Stomach (tissue), 9 donors: ENCODE results near the gene WRAP53. TPM values are rescaled to one million over a fixed set of nuclear protein-coding genes. Genes with fewer than 3 reads are reported as not detected.

Source experiments
- DNase-seq, 2 donors: peaks; one replicate each; pipeline versions ENCODE4 v3.0.0 to v3.0.0-alpha.2; 2013 to 2019
- H3K27ac ChIP-seq, 5 donors: fragments of 200-600 bp in 4 of 5; sonication (generic) in 4 of 5; one replicate each; pipeline ENCODE4 v1.5.1; 2013 to 2019; ENCODE audit warnings: mild to moderate bottlenecking in 1 of 5, moderate library complexity in 1 of 5
- H3K27me3 ChIP-seq, 3 donors: fragments of 200-600 bp; sonication (generic); one replicate each; pipeline ENCODE4 v1.5.1; 2017 to 2019; ENCODE audit warnings: mixed run types in 1 of 3
- H3K36me3 ChIP-seq, 4 donors: fragments of 200-600 bp; sonication (generic); 1 replicate in 3 of 4; 2 replicates in 1 of 4; pipeline ENCODE4 v1.5.1; 2016 to 2019
- H3K4me1 ChIP-seq, 4 donors: fragments of 200-600 bp; sonication (generic); one replicate each; pipeline ENCODE4 v1.5.1; 2016 to 2019
- H3K4me3 ChIP-seq, 4 donors: fragments of 200-600 bp; sonication (generic) in 3 of 4; one replicate each; pipeline ENCODE4 v1.5.1; 2016 to 2019; ENCODE audit warnings: mild to moderate bottlenecking in 1 of 4
- H3K9me3 ChIP-seq, 4 donors: fragments of 200-600 bp; sonication (generic); one replicate each; pipeline ENCODE4 v1.5.1; 2016 to 2019
- CTCF ChIP-seq, 7 experiments: fragments of 450-650 bp in 4 of 7; fragments of 200-600 bp in 3 of 7; sonication (generic) in 3 of 7; IDR thresholded peaks; one replicate each; pipeline ENCODE4 v1.5.1; 2016 to 2019; ENCODE audit warnings: antibody characterized with exemption in 7 of 7, control low read depth in 2 of 7, mild to moderate bottlenecking in 1 of 7
- EP300 ChIP-seq: sonication (generic); formaldehyde crosslinking; IDR thresholded peaks from one replicate; pipeline ENCODE4 v1.6.1; 2017; ENCODE audit warnings: antibody characterized with exemption
- POLR2A ChIP-seq, 4 donors: fragments of 450-650 bp; IDR thresholded peaks; one replicate each; pipeline ENCODE4 v1.6.1; 2016; ENCODE audit warnings: antibody characterized with exemption in 4 of 4, control low read depth in 2 of 4, mild to moderate bottlenecking in 1 of 4, moderate library complexity in 1 of 4
- POLR2AphosphoS5 ChIP-seq, 3 donors: sonication (generic); formaldehyde crosslinking; IDR thresholded peaks; one replicate each; pipeline ENCODE4 v1.6.1; 2016; ENCODE audit warnings: antibody characterized with exemption in 3 of 3
- WGBS, 5 donors: extraction: QIAGEN DNeasy Blood & Tissue Kit in 3 of 5; methylation state at CpG; one replicate each; pipeline versions ENCODE4 v1.1.5 to v1.1.7; 2013 to 2018; 5-methylcytosine and 5-hydroxymethylcytosine counted together
- intact Hi-C: fragments of 100-400 bp; cut with DNase I; formaldehyde crosslinking; loops from one replicate; pipeline ENCODE4 v1.15.1; 2023; ENCODE audit warnings: low total_unique reads
- polyA plus RNA-seq, 3 donors: library from polyadenylated mRNA; stranded (reverse); fragments of 200-250 nt; gene quantifications; one replicate each; pipeline ENCODE4 v1.2.3, GENCODE V29; 2013
- total RNA-seq, 5 donors: library from RNA; depleted of rRNA; stranded (reverse); fragments of >200 nt; gene quantifications; one replicate each; pipeline versions ENCODE4 v1.1.0 to v1.2.3, GENCODE V29; 2014 to 2016
- donor health status: healthy with polysubstance abuse.
- donor health status: Bipolar disorder and iron deficiency.
- donor health status: healthy.

The WRAP53 gene
- total and polyA plus RNA-seq, 8 donors, result 1.8 to 12.6 (median 3.8) TPM

DNA sequence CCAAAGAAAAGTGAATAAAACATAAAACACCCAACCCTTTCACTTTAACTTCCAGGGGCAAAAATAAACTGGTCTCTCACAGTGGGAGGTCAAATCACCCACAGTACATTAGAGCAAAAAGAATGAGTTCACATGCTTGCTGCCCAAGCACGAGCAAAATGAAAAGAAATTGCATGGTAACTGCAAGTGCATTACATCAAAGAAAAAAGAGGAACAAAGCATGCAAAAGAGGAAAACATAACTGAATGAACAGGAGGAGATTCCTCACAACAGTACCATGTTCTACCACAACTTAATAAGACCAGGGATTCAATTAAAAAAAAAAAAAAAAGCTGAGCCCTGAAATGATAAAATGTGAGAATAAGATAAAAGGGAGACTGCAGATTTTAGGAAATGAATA, 41.5 kb downstream of the WRAP53 start:
- no peaks in the 10 kb centered on the region for H3K9me3 ChIP-seq
- no peak overlapping the region for H3K4me3 ChIP-seq
- TF ChIP-seq CTCF (IDR thresholded peaks at IDR 0.05) (no peak), POLR2A (IDR thresholded peaks at IDR 0.05) (no peak), POLR2AphosphoS5 (IDR thresholded peaks at IDR 0.05) (no peak), EP300 (no peak)
- no peak overlapping the region for H3K27ac ChIP-seq
- no peaks in the 10 kb centered on the region for H3K4me1 ChIP-seq
- intact Hi-C loops, result no loop called here
- no peaks in the 10 kb centered on the region for H3K36me3 ChIP-seq
- DNase-seq, result no peak
- H3K27me3 ChIP-seq, result peaks cover 0 to 26% (median 0%) of the 10 kb centered on the region in 3 donors
- 40 to 67% (median 52%) methylated on average over 1 of the region's 1 CpG for WGBS, 5 donors

DNA sequence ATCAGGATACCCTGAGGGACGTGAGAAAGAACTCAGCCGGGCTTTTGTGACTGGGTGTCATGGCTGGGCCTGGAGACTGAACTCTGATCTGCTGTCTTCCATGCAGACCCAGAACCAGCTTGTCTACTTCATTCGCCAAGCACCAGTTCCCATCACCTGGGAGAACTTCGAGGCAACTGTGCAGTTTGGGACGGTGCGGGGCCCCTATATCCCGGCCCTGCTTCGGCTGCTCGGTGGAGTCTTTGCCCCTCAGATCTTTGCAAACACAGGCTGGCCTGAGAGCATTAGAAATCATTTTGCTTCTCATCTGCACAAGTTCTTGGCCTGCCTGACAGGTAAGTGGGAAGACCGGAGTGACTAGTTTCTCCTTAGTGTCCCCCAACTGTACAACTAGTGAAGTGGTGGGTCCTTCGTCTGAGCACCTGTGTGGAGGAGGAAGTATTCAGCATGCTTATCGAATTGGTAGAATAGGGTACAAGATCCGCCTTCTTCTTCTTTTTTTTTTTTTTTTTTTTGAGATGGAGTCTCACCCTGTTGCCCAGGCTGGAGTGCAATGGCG, 44.8 kb downstream of the WRAP53 start:
- Histone ChIP-seq H3K36me3 (no peaks in the 10 kb centered on the region), H3K9me3 (no peaks in the 10 kb centered on the region), H3K27ac (no peak overlapping the region), H3K4me1 (no peaks in the 10 kb centered on the region), H3K27me3 (peaks cover 0 to 30% (median 0%) of the 10 kb centered on the region in 3 donors), H3K4me3 (no peak overlapping the region)
- intact Hi-C loops, result no loop called here
- no peak for TF ChIP-seq POLR2A (IDR thresholded peaks at IDR 0.05)
- TF ChIP-seq POLR2AphosphoS5 (IDR thresholded peaks at IDR 0.05), result no peak
- TF ChIP-seq EP300, result no peak
- TF ChIP-seq CTCF (IDR thresholded peaks at IDR 0.05), result no peak
- 63 to 83% (median 73%) methylated on average over 14 of the region's 14 CpGs for WGBS, 5 donors
- no peak for DNase-seq

DNA sequence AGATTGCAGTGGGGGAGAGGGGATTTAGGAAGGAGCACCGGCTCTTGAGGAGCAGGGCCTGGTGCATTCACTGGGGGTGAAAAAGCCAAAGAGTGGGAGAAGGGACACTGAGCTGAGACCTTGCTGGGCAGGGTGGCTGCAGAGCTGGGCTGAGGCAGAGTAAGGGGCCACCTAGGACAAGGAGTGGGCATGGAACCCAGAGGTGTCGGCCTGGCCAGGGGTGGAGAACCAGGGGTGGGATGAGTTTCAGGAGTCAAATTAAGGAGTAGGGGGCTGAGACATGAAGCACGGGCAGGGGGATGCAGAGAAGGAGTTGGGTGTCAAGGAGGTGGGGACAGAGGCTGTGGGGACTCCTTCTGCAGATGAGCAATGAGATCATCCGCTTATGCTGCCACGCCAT, 49.3 kb downstream of the WRAP53 start:
- no peak overlapping the region for H3K27ac ChIP-seq
- 78 to 87% (median 81%) methylated on average over 5 of the region's 5 CpGs for WGBS, 5 donors
- no peak for DNase-seq
- H3K4me3 ChIP-seq, result no peak overlapping the region
- H3K4me1 ChIP-seq, result no peaks in the 10 kb centered on the region
- intact Hi-C loops, result no loop called here
- H3K36me3 ChIP-seq, result no peaks in the 10 kb centered on the region
- no peaks in the 10 kb centered on the region for H3K9me3 ChIP-seq
- TF ChIP-seq CTCF (IDR thresholded peaks at IDR 0.05), result no peak
- no peak for TF ChIP-seq POLR2A (IDR thresholded peaks at IDR 0.05)
- TF ChIP-seq EP300, result no peak
- TF ChIP-seq POLR2AphosphoS5 (IDR thresholded peaks at IDR 0.05), result no peak
- peaks cover 0 to 71% (median 6%) of the 10 kb centered on the region in 3 donors for H3K27me3 ChIP-seq

DNA sequence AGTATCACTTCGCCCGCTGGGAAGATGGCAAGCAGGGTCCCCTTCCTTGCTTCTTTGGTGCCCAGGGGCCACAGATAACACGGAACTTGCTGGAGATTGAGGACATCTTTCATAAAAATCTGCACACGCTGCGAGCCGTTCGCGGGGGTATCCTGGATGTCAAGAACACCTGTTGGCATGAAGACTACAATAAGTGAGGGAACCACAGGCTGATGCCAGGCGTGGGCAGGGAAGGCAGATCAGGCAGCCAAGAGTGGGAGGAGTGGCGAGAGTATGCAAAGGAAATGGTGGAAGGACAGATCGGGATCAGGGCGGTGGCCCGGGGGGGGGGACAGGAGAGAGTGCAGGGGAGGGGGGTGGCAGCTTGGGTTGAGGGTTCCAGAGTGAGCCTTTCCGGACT, 51.5 kb downstream of the WRAP53 start:
- no peaks in the 10 kb centered on the region for H3K36me3 ChIP-seq
- DNase-seq, result no peak
- no peak overlapping the region for H3K27ac ChIP-seq
- H3K4me3 ChIP-seq, result no peak overlapping the region
- H3K4me1 ChIP-seq, result peaks cover 0 to 14% (median 4%) of the 10 kb centered on the region in 4 donors
- peaks cover 0 to 78% (median 6%) of the 10 kb centered on the region in 3 donors for H3K27me3 ChIP-seq
- TF ChIP-seq POLR2A (IDR thresholded peaks at IDR 0.05) (no peak), POLR2AphosphoS5 (IDR thresholded peaks at IDR 0.05) (no peak), EP300 (no peak), CTCF (IDR thresholded peaks at IDR 0.05) (no peak)
- H3K9me3 ChIP-seq, result no peaks in the 10 kb centered on the region
- WGBS, 5 donors, result 59 to 63% (median 61%) methylated on average over 14 of the region's 14 CpGs
- intact Hi-C loops, result loop anchor here (10.0 kb wide), 1 partner anchor 115 kb away; the partner anchor contains the start of genes CYB5D1, NAA38 and TMEM88
